Testis (tissue), 2 donors: ENCODE results near the gene COMMD3.

ENCODE experiments used
- POLR2A ChIP-seq: fragments of 450-650 bp; IDR thresholded peaks from one replicate; pipeline ENCODE4 v1.6.1; 2017; ENCODE audit warnings: antibody characterized with exemption, mild to moderate bottlenecking, moderate library complexity
- TF ChIP-seq, protein P1 (sequence below), 3 experiments: fragments of 450-650 bp in 2 of 3; fragments of 200-600 bp in 1 of 3; sonication (generic) in 1 of 3; IDR thresholded peaks; one replicate each; pipeline ENCODE4 v1.5.1; 2016 to 2019; ENCODE audit warnings: antibody characterized with exemption in 3 of 3, mild to moderate bottlenecking in 2 of 3, moderate library complexity in 1 of 3

- TF ChIP-seq, protein P1, sequence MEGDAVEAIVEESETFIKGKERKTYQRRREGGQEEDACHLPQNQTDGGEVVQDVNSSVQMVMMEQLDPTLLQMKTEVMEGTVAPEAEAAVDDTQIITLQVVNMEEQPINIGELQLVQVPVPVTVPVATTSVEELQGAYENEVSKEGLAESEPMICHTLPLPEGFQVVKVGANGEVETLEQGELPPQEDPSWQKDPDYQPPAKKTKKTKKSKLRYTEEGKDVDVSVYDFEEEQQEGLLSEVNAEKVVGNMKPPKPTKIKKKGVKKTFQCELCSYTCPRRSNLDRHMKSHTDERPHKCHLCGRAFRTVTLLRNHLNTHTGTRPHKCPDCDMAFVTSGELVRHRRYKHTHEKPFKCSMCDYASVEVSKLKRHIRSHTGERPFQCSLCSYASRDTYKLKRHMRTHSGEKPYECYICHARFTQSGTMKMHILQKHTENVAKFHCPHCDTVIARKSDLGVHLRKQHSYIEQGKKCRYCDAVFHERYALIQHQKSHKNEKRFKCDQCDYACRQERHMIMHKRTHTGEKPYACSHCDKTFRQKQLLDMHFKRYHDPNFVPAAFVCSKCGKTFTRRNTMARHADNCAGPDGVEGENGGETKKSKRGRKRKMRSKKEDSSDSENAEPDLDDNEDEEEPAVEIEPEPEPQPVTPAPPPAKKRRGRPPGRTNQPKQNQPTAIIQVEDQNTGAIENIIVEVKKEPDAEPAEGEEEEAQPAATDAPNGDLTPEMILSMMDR (IDR thresholded peaks at IDR 0.05) = no peak
- TF ChIP-seq POLR2A = no peak
Measured at GRCh38 chr10:22333975-22334282, 17.7 kb downstream of the COMMD3 start.
